H1 (cell line): ENCODE measurements around the gene THAP11.

Source experiments
- EZH2 ChIP-seq: fragments of 200-600 bp; sonication (generic); IDR thresholded peaks from 2 replicates; pipeline ENCODE4 v1.7.1; 2012; ENCODE audit warnings: low read depth, mild to moderate bottlenecking, moderate library complexity, low read length, inconsistent platforms; ENCODE audit not compliant: severe bottlenecking
- GABPA ChIP-seq: IDR thresholded peaks from 2 replicates; pipeline ENCODE4 v1.6.1; 2011; ENCODE audit warnings: mild to moderate bottlenecking, low read length, moderate library complexity, borderline replicate concordance; ENCODE audit not compliant: insufficient read depth
- HDAC6 ChIP-seq: IDR thresholded peaks from one replicate; pipeline ENCODE4 v1.7.1; 2012; ENCODE audit warnings: low read depth, mild to moderate bottlenecking, inconsistent platforms, low read length, moderate library complexity
- JUND ChIP-seq: IDR thresholded peaks from 2 replicates; pipeline ENCODE4 v1.6.1; 2011; ENCODE audit warnings: mild to moderate bottlenecking, improper control_type of control experiment, low read length
- NRF1 ChIP-seq: IDR thresholded peaks from 2 replicates; pipeline ENCODE4 v1.6.1; 2011; ENCODE audit warnings: mild to moderate bottlenecking, low read depth, low read length, improper control_type of control experiment
- POLR2A ChIP-seq, 2 experiments: IDR thresholded peaks; 1 replicate in 1 of 2; 2 replicates in 1 of 2; pipeline ENCODE4 v1.6.1; 2011; ENCODE audit warnings: low read depth in 2 of 2, low read length in 2 of 2, mild to moderate bottlenecking in 2 of 2; ENCODE audit errors: control extremely low read depth in 1 of 2
- POLR2AphosphoS5 ChIP-seq: IDR thresholded peaks from 2 replicates; pipeline ENCODE4 v1.6.1; 2011; ENCODE audit warnings: low read depth, low read length
- RXRA ChIP-seq: IDR thresholded peaks from 2 replicates; pipeline ENCODE4 v1.6.1; 2011; ENCODE audit warnings: low read depth, mild to moderate bottlenecking, low read length, moderate library complexity; ENCODE audit not compliant: insufficient read depth
- ZNF274 ChIP-seq: IDR thresholded peaks from 2 replicates; pipeline ENCODE4 v1.7.0; 2012; ENCODE audit warnings: low read length, borderline replicate concordance; ENCODE audit errors: extremely low read depth
- TF ChIP-seq, protein P1 (sequence below), 3 experiments: IDR thresholded peaks; 1 replicate in 2 of 3; 2 replicates in 1 of 3; pipeline versions ENCODE4 v1.5.1 to v1.6.1; 2011; ENCODE audit warnings: low read length in 3 of 3, mild to moderate bottlenecking in 3 of 3, inconsistent platforms in 2 of 3, low read depth in 1 of 3, moderate library complexity in 1 of 3; ENCODE audit not compliant: insufficient read depth in 1 of 3; ENCODE audit errors: control extremely low read depth in 1 of 3
- TF ChIP-seq, protein P2 (sequence below): IDR thresholded peaks from 2 replicates; pipeline ENCODE4 v1.6.1; 2011; ENCODE audit warnings: low read length, improper control_type of control experiment
- TF ChIP-seq, protein P3 (sequence below): IDR thresholded peaks from 2 replicates; pipeline ENCODE4 v1.6.1; 2012; ENCODE audit warnings: low read length, inconsistent platforms

DNA sequence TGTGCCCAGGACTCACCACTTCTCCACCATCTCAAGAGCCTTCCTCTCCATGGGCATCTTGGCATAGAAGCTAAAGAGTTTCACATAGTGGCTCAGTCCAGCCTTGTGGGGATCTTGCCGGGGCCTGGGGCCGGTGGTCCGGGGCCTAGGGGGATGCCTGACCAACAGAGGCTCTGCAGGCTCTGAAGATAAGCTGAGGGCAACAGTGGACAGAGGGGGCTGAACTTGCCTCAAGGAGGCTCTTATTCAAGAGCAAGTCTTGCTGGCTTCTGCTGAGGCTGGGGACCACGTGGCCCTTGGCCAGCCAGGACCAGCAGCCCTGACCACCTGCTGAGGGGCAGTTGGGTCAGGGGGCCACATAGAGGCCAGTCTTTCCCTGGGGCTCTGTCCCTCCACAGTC, 13.5 kb upstream of the THAP11 start:
- TF ChIP-seq, protein P1, sequence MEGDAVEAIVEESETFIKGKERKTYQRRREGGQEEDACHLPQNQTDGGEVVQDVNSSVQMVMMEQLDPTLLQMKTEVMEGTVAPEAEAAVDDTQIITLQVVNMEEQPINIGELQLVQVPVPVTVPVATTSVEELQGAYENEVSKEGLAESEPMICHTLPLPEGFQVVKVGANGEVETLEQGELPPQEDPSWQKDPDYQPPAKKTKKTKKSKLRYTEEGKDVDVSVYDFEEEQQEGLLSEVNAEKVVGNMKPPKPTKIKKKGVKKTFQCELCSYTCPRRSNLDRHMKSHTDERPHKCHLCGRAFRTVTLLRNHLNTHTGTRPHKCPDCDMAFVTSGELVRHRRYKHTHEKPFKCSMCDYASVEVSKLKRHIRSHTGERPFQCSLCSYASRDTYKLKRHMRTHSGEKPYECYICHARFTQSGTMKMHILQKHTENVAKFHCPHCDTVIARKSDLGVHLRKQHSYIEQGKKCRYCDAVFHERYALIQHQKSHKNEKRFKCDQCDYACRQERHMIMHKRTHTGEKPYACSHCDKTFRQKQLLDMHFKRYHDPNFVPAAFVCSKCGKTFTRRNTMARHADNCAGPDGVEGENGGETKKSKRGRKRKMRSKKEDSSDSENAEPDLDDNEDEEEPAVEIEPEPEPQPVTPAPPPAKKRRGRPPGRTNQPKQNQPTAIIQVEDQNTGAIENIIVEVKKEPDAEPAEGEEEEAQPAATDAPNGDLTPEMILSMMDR (IDR thresholded peaks at IDR 0.05; ENCODE audit: control extremely low read depth in 1 of 3, insufficient read depth in 1 of 3, low read depth in 1 of 3, low read length in 3 of 3): no peak
- TF ChIP-seq HDAC6 (no peak), NRF1 (no peak), EZH2 (no peak), RXRA (no peak), POLR2AphosphoS5 (no peak), POLR2A (IDR thresholded peaks at IDR 0.05; ENCODE audit: control extremely low read depth in 1 of 2, low read depth in 2 of 2, low read length in 2 of 2) (no peak), JUND (no peak), GABPA (no peak), ZNF274 (no peak)
- TF ChIP-seq, protein P2, sequence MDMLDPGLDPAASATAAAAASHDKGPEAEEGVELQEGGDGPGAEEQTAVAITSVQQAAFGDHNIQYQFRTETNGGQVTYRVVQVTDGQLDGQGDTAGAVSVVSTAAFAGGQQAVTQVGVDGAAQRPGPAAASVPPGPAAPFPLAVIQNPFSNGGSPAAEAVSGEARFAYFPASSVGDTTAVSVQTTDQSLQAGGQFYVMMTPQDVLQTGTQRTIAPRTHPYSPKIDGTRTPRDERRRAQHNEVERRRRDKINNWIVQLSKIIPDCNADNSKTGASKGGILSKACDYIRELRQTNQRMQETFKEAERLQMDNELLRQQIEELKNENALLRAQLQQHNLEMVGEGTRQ: no peak
- TF ChIP-seq, protein P3, sequence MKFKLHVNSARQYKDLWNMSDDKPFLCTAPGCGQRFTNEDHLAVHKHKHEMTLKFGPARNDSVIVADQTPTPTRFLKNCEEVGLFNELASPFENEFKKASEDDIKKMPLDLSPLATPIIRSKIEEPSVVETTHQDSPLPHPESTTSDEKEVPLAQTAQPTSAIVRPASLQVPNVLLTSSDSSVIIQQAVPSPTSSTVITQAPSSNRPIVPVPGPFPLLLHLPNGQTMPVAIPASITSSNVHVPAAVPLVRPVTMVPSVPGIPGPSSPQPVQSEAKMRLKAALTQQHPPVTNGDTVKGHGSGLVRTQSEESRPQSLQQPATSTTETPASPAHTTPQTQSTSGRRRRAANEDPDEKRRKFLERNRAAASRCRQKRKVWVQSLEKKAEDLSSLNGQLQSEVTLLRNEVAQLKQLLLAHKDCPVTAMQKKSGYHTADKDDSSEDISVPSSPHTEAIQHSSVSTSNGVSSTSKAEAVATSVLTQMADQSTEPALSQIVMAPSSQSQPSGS: no peak
